Tibial nerve (tissue), 4 donors: Measurements from ENCODE around the gene SYT8.

Experiments
- EP300 ChIP-seq, 2 donors: sonication (generic); formaldehyde crosslinking; IDR thresholded peaks; one replicate each; pipeline ENCODE4 v1.6.1; 2017; ENCODE audit warnings: antibody characterized with exemption in 2 of 2, mild to moderate bottlenecking in 1 of 2
- POLR2A ChIP-seq, 2 donors: fragments of 450-650 bp; IDR thresholded peaks; one replicate each; pipeline ENCODE4 v1.6.1; 2017; ENCODE audit warnings: antibody characterized with exemption in 2 of 2, mild to moderate bottlenecking in 2 of 2, moderate library complexity in 2 of 2
- TF ChIP-seq, protein P1 (sequence below), 5 experiments: fragments of 200-600 bp in 3 of 5; fragments of 450-650 bp in 2 of 5; sonication (generic) in 3 of 5; IDR thresholded peaks; one replicate each; pipeline ENCODE4 v1.5.1; 2016 to 2019; ENCODE audit warnings: antibody characterized with exemption in 5 of 5, mild to moderate bottlenecking in 3 of 5, moderate library complexity in 2 of 5

GRCh38 chr11:1796413-1797011 lies 38.3 kb upstream of the SYT8 start:
- TF ChIP-seq EP300 (IDR thresholded peaks at IDR 0.05) (no peak), POLR2A (IDR thresholded peaks at IDR 0.05) (no peak)
- TF ChIP-seq, protein P1, sequence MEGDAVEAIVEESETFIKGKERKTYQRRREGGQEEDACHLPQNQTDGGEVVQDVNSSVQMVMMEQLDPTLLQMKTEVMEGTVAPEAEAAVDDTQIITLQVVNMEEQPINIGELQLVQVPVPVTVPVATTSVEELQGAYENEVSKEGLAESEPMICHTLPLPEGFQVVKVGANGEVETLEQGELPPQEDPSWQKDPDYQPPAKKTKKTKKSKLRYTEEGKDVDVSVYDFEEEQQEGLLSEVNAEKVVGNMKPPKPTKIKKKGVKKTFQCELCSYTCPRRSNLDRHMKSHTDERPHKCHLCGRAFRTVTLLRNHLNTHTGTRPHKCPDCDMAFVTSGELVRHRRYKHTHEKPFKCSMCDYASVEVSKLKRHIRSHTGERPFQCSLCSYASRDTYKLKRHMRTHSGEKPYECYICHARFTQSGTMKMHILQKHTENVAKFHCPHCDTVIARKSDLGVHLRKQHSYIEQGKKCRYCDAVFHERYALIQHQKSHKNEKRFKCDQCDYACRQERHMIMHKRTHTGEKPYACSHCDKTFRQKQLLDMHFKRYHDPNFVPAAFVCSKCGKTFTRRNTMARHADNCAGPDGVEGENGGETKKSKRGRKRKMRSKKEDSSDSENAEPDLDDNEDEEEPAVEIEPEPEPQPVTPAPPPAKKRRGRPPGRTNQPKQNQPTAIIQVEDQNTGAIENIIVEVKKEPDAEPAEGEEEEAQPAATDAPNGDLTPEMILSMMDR (IDR thresholded peaks at IDR 0.05) = no peak
